Esophagus muscularis mucosa (tissue), 4 donors: ENCODE results near the gene SLC24A4.

Experiments used
- CTCF ChIP-seq, 3 experiments: fragments of 200-600 bp in 2 of 3; fragments of 450-650 bp in 1 of 3; sonication (generic) in 2 of 3; IDR thresholded peaks; one replicate each; pipeline ENCODE4 v1.5.1; 2017 to 2019; ENCODE audit warnings: antibody characterized with exemption in 3 of 3, mild to moderate bottlenecking in 2 of 3, moderate library complexity in 1 of 3
- EP300 ChIP-seq: sonication (generic); formaldehyde crosslinking; IDR thresholded peaks from one replicate; pipeline ENCODE4 v1.6.1; 2017; ENCODE audit warnings: antibody characterized with exemption
- POLR2A ChIP-seq: fragments of 450-650 bp; IDR thresholded peaks from one replicate; pipeline ENCODE4 v1.6.1; 2017; ENCODE audit warnings: antibody characterized with exemption, moderate library complexity, mild to moderate bottlenecking, low read depth
- POLR2AphosphoS5 ChIP-seq, 2 donors: sonication (generic); formaldehyde crosslinking; IDR thresholded peaks; one replicate each; pipeline ENCODE4 v1.6.1; 2017; ENCODE audit warnings: antibody characterized with exemption in 2 of 2

DNA sequence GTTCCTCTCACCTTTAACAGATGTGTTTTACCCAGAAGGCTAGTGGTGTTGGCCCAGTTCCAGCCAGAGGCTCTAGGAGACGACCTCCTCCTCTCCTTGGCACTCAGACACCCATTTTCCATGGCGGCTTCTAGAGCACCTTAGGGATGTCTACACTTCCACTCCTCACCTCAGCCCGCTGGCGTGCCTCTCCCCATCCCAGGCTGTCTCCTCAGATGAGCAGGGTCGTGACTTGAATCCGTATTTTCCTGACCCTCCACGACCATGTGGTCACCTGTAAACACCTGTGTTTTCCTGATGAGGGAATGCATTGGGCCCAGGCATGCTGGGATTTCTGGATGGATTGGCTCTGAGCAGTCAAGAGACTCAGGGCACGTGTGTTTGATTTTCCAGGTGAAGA, 168.8 kb downstream of the SLC24A4 start:
- TF ChIP-seq CTCF (IDR thresholded peaks at IDR 0.05), result no peak
- TF ChIP-seq POLR2A, result no peak
- TF ChIP-seq POLR2AphosphoS5 (IDR thresholded peaks at IDR 0.05), result no peak
- no peak for TF ChIP-seq EP300
